ENCODE results near the gene CEP126. TPM values are rescaled to one million over a fixed set of nuclear protein-coding genes. Genes with fewer than 3 reads are reported as not detected.

CEP126 gene
- total and polyA plus RNA-seq, 5 donors from 2014 or later: 0.13 to 0.64 (median 0.42) TPM

Other genes with a start within 250 kb of the CEP126 start
- not detected for gene ANGPTL5, start 1.5 kb downstream of the CEP126 start, total RNA-seq
- gene ANGPTL5, start 1.5 kb downstream of the CEP126 start, polyA plus RNA-seq: under 1 TPM in 1 of 4 donors, not detected in 3; 0.07 TPM
- not detected for gene CFAP300, start 132.4 kb downstream of the CEP126 start, total RNA-seq
- not detected for gene CFAP300, start 132.4 kb downstream of the CEP126 start, polyA plus RNA-seq
- gene YAP1, start 195.4 kb downstream of the CEP126 start, total RNA-seq: not detected
- gene YAP1, start 195.4 kb downstream of the CEP126 start, polyA plus RNA-seq: not detected